Thyroid gland (tissue), 4 donors: ENCODE measurements around the gene ARL3.

Experiments
- CTCF ChIP-seq, 6 experiments: fragments of 200-600 bp in 3 of 6; fragments of 450-650 bp in 3 of 6; sonication (generic) in 3 of 6; IDR thresholded peaks; one replicate each; pipeline ENCODE4 v1.5.1; 2016 to 2019; ENCODE audit warnings: antibody characterized with exemption in 6 of 6, mild to moderate bottlenecking in 2 of 6, inconsistent platforms in 1 of 6, moderate library complexity in 1 of 6
- POLR2A ChIP-seq, 2 donors: fragments of 450-650 bp; IDR thresholded peaks; one replicate each; pipeline ENCODE4 v1.6.1; 2017; ENCODE audit warnings: antibody characterized with exemption in 2 of 2, mild to moderate bottlenecking in 2 of 2, moderate library complexity in 1 of 2

- TF ChIP-seq CTCF (IDR thresholded peaks at IDR 0.05) (no peak), POLR2A (IDR thresholded peaks at IDR 0.05) (no peak)
These were observed 39.6 kb downstream of the ARL3 start for GRCh38 chr10:102674566-102674965.
